ENCODE data around the gene GMDS. TPM values are rescaled to one million over a fixed set of nuclear protein-coding genes. Genes with fewer than 3 reads are reported as not detected.

GMDS gene
- total and polyA plus RNA-seq, 2 of the 13 experiments (the other 11 are each of a cell fraction or from before 2014, with no cell fraction given) = 64.4 to 112 TPM

DNA sequence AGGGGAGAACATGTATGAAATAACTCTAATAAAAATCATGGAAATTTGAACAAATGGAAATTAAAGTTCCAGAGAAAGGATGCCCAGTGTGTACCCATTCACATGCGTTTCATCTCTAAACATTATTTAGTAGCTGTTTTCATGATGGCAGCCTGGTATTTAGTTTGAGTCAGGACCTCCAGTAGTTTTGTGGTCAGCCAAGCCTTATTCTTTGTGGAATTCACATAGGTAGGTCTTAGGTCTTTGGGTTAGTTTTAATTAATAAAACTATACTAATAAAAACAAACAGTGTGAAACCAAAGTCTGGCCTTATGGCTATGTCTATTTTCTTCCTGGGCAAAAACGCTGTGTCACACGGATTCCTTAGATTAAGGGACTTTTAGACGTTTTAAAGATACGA, 497.9 kb downstream of the GMDS start:
- WGBS (ENCODE audit: low lambda C conversion rate) = 79% methylated on average over 5 of the region's 5 CpGs

More for the DNA sequence above, 497.9 kb downstream of the GMDS start:
- Histone ChIP-seq H3K4me2 (ENCODE audit: low read depth, low read length) (no peak overlapping the region), H3K9me3 (ENCODE audit: low read length) (no peaks in the 10 kb centered on the region), H3K4me3 (replicated peaks in 1 of 3; ENCODE audit: insufficient read depth in 1 of 3, low read depth in 2 of 3, low read length in 3 of 3) (no peak overlapping the region), H3K27me3 (ENCODE audit: control insufficient read depth in 1 of 2, insufficient read depth in 2 of 2, low read length in 2 of 2) (no peaks in the 10 kb centered on the region), H4K20me1 (ENCODE audit: insufficient read depth, low read length) (no peaks in the 10 kb centered on the region), H3K79me2 (ENCODE audit: insufficient read depth, low read length) (no peaks in the 10 kb centered on the region), H3K9ac (ENCODE audit: insufficient read depth, low read depth, low read length) (no peak overlapping the region), H3K36me3 (replicated peaks in 1 of 2; ENCODE audit: control insufficient read depth in 1 of 2, insufficient read depth in 2 of 2, low read length in 2 of 2) (no peaks in the 10 kb centered on the region; a peak in 3 of 5 replicates), H2AFZ (ENCODE audit: low read length) (no peak overlapping the region), H3K4me1 (ENCODE audit: insufficient read depth, low read length) (no peaks in the 10 kb centered on the region), H3K27ac (ENCODE audit: extremely low read length, insufficient read depth, low read length) (no peak overlapping the region)
- TF ChIP-seq MXI1 (IDR thresholded peaks at IDR 0.05; ENCODE audit: borderline replicate concordance, low read depth, low read length) (no peak), TMF1 (CRISPR knock-in tag; IDR thresholded peaks at IDR 0.05; ENCODE audit: low read depth) (no peak), ZNF772 (CRISPR knock-in tag; IDR thresholded peaks at IDR 0.05) (no peak), ZSCAN29 (CRISPR knock-in tag; conservative IDR thresholded peaks at IDR 0.05) (no peak), MLLT10 (CRISPR knock-in tag; IDR thresholded peaks at IDR 0.05) (no peak), ZNF3 (CRISPR knock-in tag; IDR thresholded peaks at IDR 0.05) (no peak), ZNF143 (CRISPR knock-in tag; IDR thresholded peaks at IDR 0.05) (no peak), TSC22D2 (CRISPR knock-in tag; IDR thresholded peaks at IDR 0.05; ENCODE audit: borderline replicate concordance) (no peak), ZSCAN22 (CRISPR knock-in tag; IDR thresholded peaks at IDR 0.05) (no peak), SP1 (IDR thresholded peaks at IDR 0.05) (no peak), SP1 (CRISPR knock-in tag; IDR thresholded peaks at IDR 0.05) (no peak), ZNF253 (CRISPR knock-in tag; IDR thresholded peaks at IDR 0.05; ENCODE audit: borderline replicate concordance) (no peak), ZNF329 (CRISPR knock-in tag; IDR thresholded peaks at IDR 0.05; ENCODE audit: low read depth) (no peak), SATB2 (CRISPR knock-in tag; IDR thresholded peaks at IDR 0.05) (no peak), SSRP1 (CRISPR knock-in tag; IDR thresholded peaks at IDR 0.05) (no peak), ZNF263 (CRISPR knock-in tag; IDR thresholded peaks at IDR 0.05) (no peak), ZNF761 (CRISPR knock-in tag; conservative IDR thresholded peaks at IDR 0.05) (no peak), ZNF101 (CRISPR knock-in tag; IDR thresholded peaks at IDR 0.05; ENCODE audit: borderline replicate concordance, low read depth) (no peak), NFE2L1 (CRISPR knock-in tag; IDR thresholded peaks at IDR 0.05; ENCODE audit: borderline replicate concordance) (no peak)
- TF ChIP-seq, protein P1, sequence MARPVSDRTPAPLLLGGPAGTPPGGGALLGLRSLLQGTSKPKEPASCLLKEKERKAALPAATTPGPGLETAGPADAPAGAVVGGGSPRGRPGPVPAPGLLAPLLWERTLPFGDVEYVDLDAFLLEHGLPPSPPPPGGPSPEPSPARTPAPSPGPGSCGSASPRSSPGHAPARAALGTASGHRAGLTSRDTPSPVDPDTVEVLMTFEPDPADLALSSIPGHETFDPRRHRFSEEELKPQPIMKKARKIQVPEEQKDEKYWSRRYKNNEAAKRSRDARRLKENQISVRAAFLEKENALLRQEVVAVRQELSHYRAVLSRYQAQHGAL (CRISPR knock-in tag; IDR thresholded peaks at IDR 0.05; ENCODE audit: not compliant biosample characterization) = no peak
- TF ChIP-seq, protein P2, sequence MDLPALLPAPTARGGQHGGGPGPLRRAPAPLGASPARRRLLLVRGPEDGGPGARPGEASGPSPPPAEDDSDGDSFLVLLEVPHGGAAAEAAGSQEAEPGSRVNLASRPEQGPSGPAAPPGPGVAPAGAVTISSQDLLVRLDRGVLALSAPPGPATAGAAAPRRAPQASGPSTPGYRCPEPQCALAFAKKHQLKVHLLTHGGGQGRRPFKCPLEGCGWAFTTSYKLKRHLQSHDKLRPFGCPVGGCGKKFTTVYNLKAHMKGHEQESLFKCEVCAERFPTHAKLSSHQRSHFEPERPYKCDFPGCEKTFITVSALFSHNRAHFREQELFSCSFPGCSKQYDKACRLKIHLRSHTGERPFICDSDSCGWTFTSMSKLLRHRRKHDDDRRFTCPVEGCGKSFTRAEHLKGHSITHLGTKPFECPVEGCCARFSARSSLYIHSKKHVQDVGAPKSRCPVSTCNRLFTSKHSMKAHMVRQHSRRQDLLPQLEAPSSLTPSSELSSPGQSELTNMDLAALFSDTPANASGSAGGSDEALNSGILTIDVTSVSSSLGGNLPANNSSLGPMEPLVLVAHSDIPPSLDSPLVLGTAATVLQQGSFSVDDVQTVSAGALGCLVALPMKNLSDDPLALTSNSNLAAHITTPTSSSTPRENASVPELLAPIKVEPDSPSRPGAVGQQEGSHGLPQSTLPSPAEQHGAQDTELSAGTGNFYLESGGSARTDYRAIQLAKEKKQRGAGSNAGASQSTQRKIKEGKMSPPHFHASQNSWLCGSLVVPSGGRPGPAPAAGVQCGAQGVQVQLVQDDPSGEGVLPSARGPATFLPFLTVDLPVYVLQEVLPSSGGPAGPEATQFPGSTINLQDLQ (CRISPR knock-in tag; IDR thresholded peaks at IDR 0.05) = no peak
- no peak for FAIRE-seq
- intact Hi-C loops (cut with micrococcal nuclease; ENCODE audit: unreplicated experiment) = no loop called here
- ChIA-PET CTCF (ENCODE audit: low intra/inter-chr PET ratio, low total read pairs) (no interaction called here), POLR2A (no interaction called here)
- no peak for DNase-seq (ENCODE audit: low spot score)
- ATAC-seq = no peak
- in situ Hi-C loops (cut with HindIII; ENCODE audit: extremely low pct_ligation_motif_present, low pct_unique_long_range_greater_than_20kb) = no loop called here
- BruUV-seq (replicated peaks) = no TSS peak
